HepG2 (cell line): ENCODE results near the gene ACOT13. TPM values are rescaled to one million over a fixed set of nuclear protein-coding genes. Genes with fewer than 3 reads are reported as not detected.
A peak's percentile ranks its signal among the peaks of the same experiment; 100 is the strongest.

Source experiments
- ATRX ChIP-seq: sonication (generic); formaldehyde crosslinking; IDR thresholded peaks from 2 replicates; pipeline ENCODE4 v1.4.0; 2020; ENCODE audit warnings: missing genetic modification reagents, borderline replicate concordance
- BRCA1 ChIP-seq: sonication (generic); formaldehyde crosslinking; IDR thresholded peaks from 2 replicates; pipeline ENCODE4 v1.4.0; 2020; ENCODE audit warnings: missing genetic modification reagents
- CEBPB ChIP-seq: IDR thresholded peaks from 2 replicates; pipeline ENCODE4 v1.6.1; 2011; ENCODE audit warnings: low read depth, low read length, improper control_type of control experiment, borderline replicate concordance
- FOXO1 ChIP-seq: sonication (generic); formaldehyde crosslinking; IDR thresholded peaks from 2 replicates; pipeline ENCODE4 v1.4.0; 2020; ENCODE audit warnings: missing genetic modification reagents
- HMGA1 ChIP-seq: sonication (generic); formaldehyde crosslinking; conservative IDR thresholded peaks from 2 replicates; pipeline ENCODE4 v1.4.0; 2020; ENCODE audit warnings: missing genetic modification reagents
- HOXA3 ChIP-seq: sonication (generic); formaldehyde crosslinking; IDR thresholded peaks from 2 replicates; pipeline ENCODE4 v1.5.0; 2020; ENCODE audit warnings: missing genetic modification reagents
- NPAS2 ChIP-seq: sonication (generic); formaldehyde crosslinking; IDR thresholded peaks from 2 replicates; pipeline ENCODE4 v1.8.0; 2022; ENCODE audit warnings: mild to moderate bottlenecking, missing genetic modification reagents, borderline replicate concordance
- NR2C2 ChIP-seq: sonication (generic); formaldehyde crosslinking; IDR thresholded peaks from 2 replicates; pipeline ENCODE4 v1.4.0; 2020; ENCODE audit warnings: missing genetic modification reagents, mild to moderate bottlenecking, moderate library complexity, borderline replicate concordance
- NR2F1 ChIP-seq, 2 experiments: fragments of 450-650 bp in 1 of 2; formaldehyde crosslinking in 1 of 2; IDR thresholded peaks; 2 replicates each; pipeline versions ENCODE4 v1.5.0 to v1.6.1; 2016 to 2020; ENCODE audit warnings: mild to moderate bottlenecking in 1 of 2, missing compliant biosample characterization in 1 of 2, missing genetic modification reagents in 1 of 2, moderate library complexity in 1 of 2
- RBFOX2 ChIP-seq: fragments of 200-400 bp; formaldehyde crosslinking; IDR thresholded peaks from 2 replicates; pipeline ENCODE4 v1.6.1; 2017; ENCODE audit warnings: low read depth, mild to moderate bottlenecking, low read length
- SOX5 ChIP-seq: IDR thresholded peaks from 2 replicates; pipeline ENCODE4 v1.6.1; 2016; ENCODE audit warnings: borderline replicate concordance
- TBX3 ChIP-seq: fragments of 450-650 bp; IDR thresholded peaks from 2 replicates; pipeline ENCODE4 v1.6.1; 2017; ENCODE audit warnings: antibody characterized with exemption, mild to moderate bottlenecking, inconsistent platforms, borderline replicate concordance
- TEAD3 ChIP-seq: optimal IDR thresholded peaks from 2 replicates; pipeline ENCODE3; 2016; ENCODE audit warnings: borderline replicate concordance
- ZBTB1 ChIP-seq: sonication (generic); formaldehyde crosslinking; IDR thresholded peaks from 2 replicates; pipeline ENCODE4 v1.4.0; 2020; ENCODE audit warnings: missing genetic modification reagents, borderline replicate concordance
- ZFP41 ChIP-seq: sonication (generic); formaldehyde crosslinking; IDR thresholded peaks from 2 replicates; pipeline ENCODE4 v1.4.0; 2020; ENCODE audit warnings: mild to moderate bottlenecking, missing genetic modification reagents, borderline replicate concordance
- ZMYM2 ChIP-seq: sonication (generic); formaldehyde crosslinking; IDR thresholded peaks from 2 replicates; pipeline ENCODE4 v1.8.0; 2022; ENCODE audit warnings: mild to moderate bottlenecking, missing genetic modification reagents
- ZNF124 ChIP-seq: sonication (generic); formaldehyde crosslinking; IDR thresholded peaks from 2 replicates; pipeline ENCODE4 v1.4.0; 2020; ENCODE audit warnings: missing genetic modification reagents
- ZNF205 ChIP-seq: IDR thresholded peaks from 2 replicates; pipeline ENCODE4 v1.6.1; 2018; ENCODE audit warnings: missing biosample characterization, missing genetic modification reagents
- ZNF253 ChIP-seq: sonication (generic); formaldehyde crosslinking; IDR thresholded peaks from 2 replicates; pipeline ENCODE4 v1.8.0; 2022; ENCODE audit warnings: mild to moderate bottlenecking, missing genetic modification reagents, borderline replicate concordance
- ZNF256 ChIP-seq: sonication (generic); formaldehyde crosslinking; conservative IDR thresholded peaks from 2 replicates; pipeline ENCODE4 v1.4.0; 2020; ENCODE audit warnings: missing genetic modification reagents
- ZNF329 ChIP-seq: sonication (generic); formaldehyde crosslinking; IDR thresholded peaks from 2 replicates; pipeline ENCODE4 v1.9.0; 2021; ENCODE audit warnings: low read depth, mild to moderate bottlenecking, missing genetic modification reagents
- ZNF652 ChIP-seq: IDR thresholded peaks from 2 replicates; pipeline ENCODE4 v1.6.1; 2016; ENCODE audit warnings: low read depth, borderline replicate concordance
- ZNF773 ChIP-seq: sonication (generic); formaldehyde crosslinking; IDR thresholded peaks from 2 replicates; pipeline ENCODE4 v1.4.0; 2020; ENCODE audit warnings: missing genetic modification reagents, borderline replicate concordance
- ZNF775 ChIP-seq: sonication (generic); formaldehyde crosslinking; IDR thresholded peaks from 2 replicates; pipeline ENCODE4 v1.4.0; 2020; ENCODE audit warnings: missing genetic modification reagents, mild to moderate bottlenecking, moderate library complexity, borderline replicate concordance
- ZNF800 ChIP-seq: sonication (generic); formaldehyde crosslinking; IDR thresholded peaks from 2 replicates; pipeline ENCODE4 v1.4.0; 2020; ENCODE audit warnings: missing genetic modification reagents
- ZNF83 ChIP-seq: sonication (generic); formaldehyde crosslinking; IDR thresholded peaks from 2 replicates; pipeline ENCODE4 v1.4.0; 2020; ENCODE audit warnings: missing genetic modification reagents, mild to moderate bottlenecking, borderline replicate concordance
- polyA plus RNA-seq, 8 experiments: library from polyadenylated mRNA; depleted of rRNA in 3 of 8; stranded (reverse) in 7 of 8; unstranded in 1 of 8; fragments of >200 nt; fragmentation: Illumina TruSeq in 4 of 8; extraction: Trizol in 4 of 8; gene quantifications; 2 replicates each; pipeline versions ENCODE4 v1.2.1 to v1.2.3, GENCODE V29; 2011 to 2016; ENCODE audit warnings: low read depth in 4 of 8, missing spikeins in 1 of 8, mixed read lengths in 1 of 8; ENCODE audit not compliant: insufficient read depth in 1 of 8
- total RNA-seq, 5 experiments: library from RNA; depleted of rRNA; stranded (reverse); fragments of >200 nt; fragmentation: Illumina TruSeq; extraction: Trizol; gene quantifications; 2 replicates each; pipeline ENCODE4 v1.2.3, GENCODE V29; 2016; ENCODE audit warnings: low read depth in 1 of 5
- TF ChIP-seq, protein P1 (sequence below): sonication (generic); formaldehyde crosslinking; IDR thresholded peaks from 2 replicates; pipeline ENCODE4 v1.4.0; 2020; ENCODE audit warnings: mild to moderate bottlenecking, missing genetic modification reagents

ACOT13 gene
- total and polyA plus RNA-seq, 2 of the 13 experiments (the other 11 are each of a cell fraction or from before 2014, with no cell fraction given), result 31.5 to 45.1 TPM

GRCh38 chr6:24720604-24721460 is 54.0 kb downstream of the ACOT13 start (continued):
- TF ChIP-seq NR2C2 (CRISPR knock-in tag) (peak; percentile 92), CEBPB (peak; percentile 90), ZNF256 (CRISPR knock-in tag) (no peak), TEAD3 (CRISPR knock-in tag) (no peak), ZNF205 (CRISPR knock-in tag) (peak; percentile 79; the same call in 1 of the 2 replicates), NPAS2 (no peak), ZMYM2 (CRISPR knock-in tag) (no peak), ZFP41 (CRISPR knock-in tag) (peak; percentile 91; the same call in 1 of the 2 replicates), ZNF775 (CRISPR knock-in tag) (no peak), TBX3 (peak; percentile 39; the same call in 1 of the 2 replicates), ZBTB1 (CRISPR knock-in tag) (no peak), ZNF83 (CRISPR knock-in tag) (no peak), ZNF124 (no peak; the same call in 1 of the 2 replicates), FOXO1 (peak; percentile 58; the same call in 1 of the 2 replicates), SOX5 (CRISPR knock-in tag) (peak; percentile 26; the same call in 1 of the 2 replicates), ZNF652 (CRISPR knock-in tag) (peak; percentile 22; the same call in 1 of the 2 replicates), NR2F1 (CRISPR knock-in tag; IDR thresholded peaks at IDR 0.05) (no peak; a peak in 1 of 4 replicates), HMGA1 (CRISPR knock-in tag) (no peak), ATRX (CRISPR knock-in tag) (no peak), RBFOX2 (peak; percentile 99), BRCA1 (CRISPR knock-in tag) (peak; percentile 83; the same call in 1 of the 2 replicates), ZNF800 (CRISPR knock-in tag) (peak; percentile 75; the same call in 1 of the 2 replicates), ZNF329 (CRISPR knock-in tag) (0 out of 2 replicates have a peak, but pooled peaks have one; percentile 27), ZNF773 (CRISPR knock-in tag) (peak; percentile 94), HOXA3 (CRISPR knock-in tag) (peak; percentile 85), ZNF253 (CRISPR knock-in tag) (no peak)
- TF ChIP-seq, protein P1, sequence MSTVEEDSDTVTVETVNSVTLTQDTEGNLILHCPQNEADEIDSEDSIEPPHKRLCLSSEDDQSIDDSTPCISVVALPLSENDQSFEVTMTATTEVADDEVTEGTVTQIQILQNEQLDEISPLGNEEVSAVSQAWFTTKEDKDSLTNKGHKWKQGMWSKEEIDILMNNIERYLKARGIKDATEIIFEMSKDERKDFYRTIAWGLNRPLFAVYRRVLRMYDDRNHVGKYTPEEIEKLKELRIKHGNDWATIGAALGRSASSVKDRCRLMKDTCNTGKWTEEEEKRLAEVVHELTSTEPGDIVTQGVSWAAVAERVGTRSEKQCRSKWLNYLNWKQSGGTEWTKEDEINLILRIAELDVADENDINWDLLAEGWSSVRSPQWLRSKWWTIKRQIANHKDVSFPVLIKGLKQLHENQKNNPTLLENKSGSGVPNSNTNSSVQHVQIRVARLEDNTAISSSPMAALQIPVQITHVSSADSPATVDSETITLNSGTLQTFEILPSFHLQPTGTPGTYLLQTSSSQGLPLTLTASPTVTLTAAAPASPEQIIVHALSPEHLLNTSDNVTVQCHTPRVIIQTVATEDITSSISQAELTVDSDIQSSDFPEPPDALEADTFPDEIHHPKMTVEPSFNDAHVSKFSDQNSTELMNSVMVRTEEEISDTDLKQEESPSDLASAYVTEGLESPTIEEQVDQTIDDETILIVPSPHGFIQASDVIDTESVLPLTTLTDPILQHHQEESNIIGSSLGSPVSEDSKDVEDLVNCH (CRISPR knock-in tag), result peak; percentile 99
